ENCODE measurements around the gene PRKD1. TPM values are rescaled to one million over a fixed set of nuclear protein-coding genes. Genes with fewer than 3 reads are reported as not detected.

The PRKD1 gene
- 17.3 TPM for total RNA-seq

DNA sequence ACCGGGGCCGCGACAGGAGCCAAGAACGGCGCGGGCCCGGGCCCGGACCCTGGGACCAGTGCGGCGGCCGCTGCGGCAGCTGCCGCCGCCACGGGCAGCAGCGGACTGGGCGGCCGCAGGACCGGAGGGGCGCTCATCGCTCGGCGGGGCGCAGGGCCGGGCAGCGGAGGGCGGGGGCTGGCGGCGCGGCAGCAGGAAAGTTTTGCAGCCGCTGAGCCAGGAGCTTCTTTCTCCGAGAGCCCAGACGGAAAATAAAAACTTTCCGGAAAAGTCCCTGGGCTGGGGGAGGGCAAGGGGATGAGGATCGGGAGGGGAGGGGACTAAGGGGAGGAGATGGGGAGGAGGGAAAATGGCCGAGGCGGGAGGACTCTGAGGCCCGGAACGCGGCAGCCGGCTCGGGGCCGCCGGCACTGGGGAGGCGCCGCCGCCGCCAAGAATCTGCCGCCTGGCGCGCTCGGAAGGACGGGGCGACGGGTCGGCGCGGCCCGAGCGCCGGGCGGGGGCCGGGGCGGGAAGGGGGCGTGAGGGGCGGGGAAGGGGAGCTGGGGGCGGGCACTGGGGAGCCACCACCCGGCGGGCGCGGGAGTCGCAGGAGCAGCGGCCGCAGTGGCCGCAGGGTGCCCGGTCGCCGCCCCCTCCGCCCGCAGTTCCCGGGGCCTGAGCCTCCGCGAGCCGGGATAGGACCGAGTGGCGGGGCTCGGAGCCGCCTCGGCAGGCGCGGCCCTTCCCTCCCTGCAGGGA is at the start of gene PRKD1:
PRKD1 (minus strand) TSS at position 472 of the 741 bp plus-strand sequence.

